Peyer's patch (tissue), 4 donors: ENCODE measurements around the gene CCDC116.

ENCODE experiments used
- POLR2A ChIP-seq, 2 donors: fragments of 450-650 bp; IDR thresholded peaks; one replicate each; pipeline ENCODE4 v1.5.1; 2017; ENCODE audit warnings: antibody characterized with exemption in 2 of 2, mild to moderate bottlenecking in 2 of 2, moderate library complexity in 2 of 2
- TF ChIP-seq, protein P1 (sequence below), 6 experiments: fragments of 450-650 bp in 4 of 6; fragments of 200-600 bp in 2 of 6; sonication (generic) in 1 of 6; IDR thresholded peaks; one replicate each; pipeline ENCODE4 v1.5.1; 2017 to 2019; ENCODE audit warnings: antibody characterized with exemption in 6 of 6, mild to moderate bottlenecking in 3 of 6, moderate library complexity in 1 of 6

DNA sequence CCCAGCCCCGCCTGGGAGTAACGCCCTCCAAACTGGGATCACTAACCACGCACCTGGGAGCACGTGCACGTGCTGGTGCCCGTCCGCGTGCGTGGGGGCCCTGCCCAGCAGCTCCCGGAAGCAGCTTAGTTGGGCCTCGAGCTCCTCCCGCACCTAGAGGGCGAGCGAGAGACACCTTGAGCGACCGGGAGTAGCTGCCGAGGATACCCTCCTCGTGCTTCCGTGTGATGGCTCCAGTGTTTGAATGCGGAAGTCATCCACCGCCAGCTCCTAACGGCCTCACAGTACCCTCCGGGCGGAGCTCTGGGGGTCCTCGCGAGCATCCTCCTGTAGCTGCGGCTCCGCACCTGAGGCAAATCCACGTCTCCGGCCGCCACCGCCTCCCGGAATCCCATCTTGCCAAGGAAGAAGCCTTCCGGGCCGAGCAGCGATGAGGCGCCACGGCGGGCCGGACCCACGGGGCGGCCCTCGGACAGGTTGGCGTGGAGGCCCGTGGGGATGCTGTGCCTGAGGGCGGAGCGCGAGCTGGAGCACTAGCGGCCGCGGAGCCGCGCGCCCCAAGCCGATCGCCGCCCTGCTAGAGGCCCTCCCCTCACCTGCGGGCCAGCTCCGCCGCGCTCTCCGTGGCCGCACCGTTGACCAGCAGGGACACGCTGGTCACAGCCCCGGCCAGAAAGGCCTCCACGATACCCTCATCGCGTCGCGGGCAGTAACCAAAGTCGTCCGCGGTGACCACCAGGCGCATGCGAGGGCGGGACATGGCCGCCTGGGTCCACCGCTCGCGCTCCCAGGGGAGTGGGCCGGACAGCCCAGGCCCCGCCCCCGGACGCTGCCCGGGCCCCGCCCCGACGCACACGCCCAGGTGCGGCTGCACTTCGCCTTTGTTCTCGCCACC lies 3.1 kb upstream of the CCDC116 start, which contains the start of gene YDJC:
- TF ChIP-seq, protein P1, sequence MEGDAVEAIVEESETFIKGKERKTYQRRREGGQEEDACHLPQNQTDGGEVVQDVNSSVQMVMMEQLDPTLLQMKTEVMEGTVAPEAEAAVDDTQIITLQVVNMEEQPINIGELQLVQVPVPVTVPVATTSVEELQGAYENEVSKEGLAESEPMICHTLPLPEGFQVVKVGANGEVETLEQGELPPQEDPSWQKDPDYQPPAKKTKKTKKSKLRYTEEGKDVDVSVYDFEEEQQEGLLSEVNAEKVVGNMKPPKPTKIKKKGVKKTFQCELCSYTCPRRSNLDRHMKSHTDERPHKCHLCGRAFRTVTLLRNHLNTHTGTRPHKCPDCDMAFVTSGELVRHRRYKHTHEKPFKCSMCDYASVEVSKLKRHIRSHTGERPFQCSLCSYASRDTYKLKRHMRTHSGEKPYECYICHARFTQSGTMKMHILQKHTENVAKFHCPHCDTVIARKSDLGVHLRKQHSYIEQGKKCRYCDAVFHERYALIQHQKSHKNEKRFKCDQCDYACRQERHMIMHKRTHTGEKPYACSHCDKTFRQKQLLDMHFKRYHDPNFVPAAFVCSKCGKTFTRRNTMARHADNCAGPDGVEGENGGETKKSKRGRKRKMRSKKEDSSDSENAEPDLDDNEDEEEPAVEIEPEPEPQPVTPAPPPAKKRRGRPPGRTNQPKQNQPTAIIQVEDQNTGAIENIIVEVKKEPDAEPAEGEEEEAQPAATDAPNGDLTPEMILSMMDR (IDR thresholded peaks at IDR 0.05): peak; percentile 44 to 95 (median 64)
- TF ChIP-seq POLR2A (IDR thresholded peaks at IDR 0.05): peak; percentile 62 to 65
